LNCaP clone FGC (cell line): Measurements from ENCODE around the gene ABCG1.

Source experiments
- DNase-seq: peaks from one replicate; pipeline ENCODE4 v3.0.0-alpha.2; 2011; ENCODE audit warnings: low read depth
- H3K4me3 ChIP-seq: 2 replicates; pipeline ENCODE4 v1.5.1; 2011; ENCODE audit warnings: mild to moderate bottlenecking, low read depth, low read length, control low read depth
- TF ChIP-seq, protein P1 (sequence below): IDR thresholded peaks from 2 replicates; pipeline ENCODE4 v1.5.1; 2012; ENCODE audit warnings: mild to moderate bottlenecking; ENCODE audit not compliant: control insufficient read depth, insufficient read depth; ENCODE audit errors: extremely low read depth

The ABCG1 gene

DNA sequence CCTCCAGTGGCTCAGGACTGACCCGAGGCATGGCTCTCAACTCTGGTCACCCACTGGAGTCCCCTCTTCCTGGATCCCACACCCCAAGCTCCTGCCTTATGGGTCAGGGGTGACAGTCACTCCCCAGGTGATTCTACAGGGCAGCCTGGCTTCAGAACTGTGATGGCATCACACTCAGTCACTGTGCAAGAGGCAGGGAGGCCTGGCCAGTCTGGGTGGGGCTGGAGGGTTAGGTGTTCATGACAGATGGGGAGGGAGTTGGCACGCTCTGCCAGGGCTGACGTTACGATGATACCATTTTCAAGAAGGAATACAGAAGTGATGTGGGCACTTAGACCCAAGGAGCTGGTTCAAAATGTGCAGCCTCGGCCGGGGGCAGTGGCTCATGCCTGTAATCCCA is 25.2 kb upstream of the ABCG1 start:
- no peak for DNase-seq
- TF ChIP-seq, protein P1, sequence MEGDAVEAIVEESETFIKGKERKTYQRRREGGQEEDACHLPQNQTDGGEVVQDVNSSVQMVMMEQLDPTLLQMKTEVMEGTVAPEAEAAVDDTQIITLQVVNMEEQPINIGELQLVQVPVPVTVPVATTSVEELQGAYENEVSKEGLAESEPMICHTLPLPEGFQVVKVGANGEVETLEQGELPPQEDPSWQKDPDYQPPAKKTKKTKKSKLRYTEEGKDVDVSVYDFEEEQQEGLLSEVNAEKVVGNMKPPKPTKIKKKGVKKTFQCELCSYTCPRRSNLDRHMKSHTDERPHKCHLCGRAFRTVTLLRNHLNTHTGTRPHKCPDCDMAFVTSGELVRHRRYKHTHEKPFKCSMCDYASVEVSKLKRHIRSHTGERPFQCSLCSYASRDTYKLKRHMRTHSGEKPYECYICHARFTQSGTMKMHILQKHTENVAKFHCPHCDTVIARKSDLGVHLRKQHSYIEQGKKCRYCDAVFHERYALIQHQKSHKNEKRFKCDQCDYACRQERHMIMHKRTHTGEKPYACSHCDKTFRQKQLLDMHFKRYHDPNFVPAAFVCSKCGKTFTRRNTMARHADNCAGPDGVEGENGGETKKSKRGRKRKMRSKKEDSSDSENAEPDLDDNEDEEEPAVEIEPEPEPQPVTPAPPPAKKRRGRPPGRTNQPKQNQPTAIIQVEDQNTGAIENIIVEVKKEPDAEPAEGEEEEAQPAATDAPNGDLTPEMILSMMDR = no peak
- H3K4me3 ChIP-seq = no peak overlapping the region

DNA sequence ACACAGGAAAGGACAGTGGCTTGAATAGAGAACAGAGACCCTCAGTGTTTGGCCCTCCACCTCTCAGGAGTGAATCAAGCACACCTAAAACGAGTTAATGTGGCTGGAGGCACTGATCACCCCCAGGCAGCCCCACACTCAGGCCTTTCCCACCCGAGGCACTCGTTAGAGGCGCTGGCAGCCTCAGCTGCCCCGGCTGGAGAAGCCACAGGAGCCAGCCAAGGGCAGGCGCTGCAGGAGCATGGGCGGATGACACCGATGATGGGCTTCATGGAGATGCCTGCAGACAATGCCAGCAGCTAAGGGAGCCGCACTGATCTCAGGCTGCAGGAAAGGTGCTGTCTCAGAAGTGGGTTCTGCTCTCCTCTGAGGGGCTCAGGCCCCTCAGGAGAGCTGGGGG is 24.1 kb upstream of the ABCG1 start:
- TF ChIP-seq, protein P1 = no peak
- DNase-seq = no peak
- H3K4me3 ChIP-seq = no peak overlapping the region

DNA sequence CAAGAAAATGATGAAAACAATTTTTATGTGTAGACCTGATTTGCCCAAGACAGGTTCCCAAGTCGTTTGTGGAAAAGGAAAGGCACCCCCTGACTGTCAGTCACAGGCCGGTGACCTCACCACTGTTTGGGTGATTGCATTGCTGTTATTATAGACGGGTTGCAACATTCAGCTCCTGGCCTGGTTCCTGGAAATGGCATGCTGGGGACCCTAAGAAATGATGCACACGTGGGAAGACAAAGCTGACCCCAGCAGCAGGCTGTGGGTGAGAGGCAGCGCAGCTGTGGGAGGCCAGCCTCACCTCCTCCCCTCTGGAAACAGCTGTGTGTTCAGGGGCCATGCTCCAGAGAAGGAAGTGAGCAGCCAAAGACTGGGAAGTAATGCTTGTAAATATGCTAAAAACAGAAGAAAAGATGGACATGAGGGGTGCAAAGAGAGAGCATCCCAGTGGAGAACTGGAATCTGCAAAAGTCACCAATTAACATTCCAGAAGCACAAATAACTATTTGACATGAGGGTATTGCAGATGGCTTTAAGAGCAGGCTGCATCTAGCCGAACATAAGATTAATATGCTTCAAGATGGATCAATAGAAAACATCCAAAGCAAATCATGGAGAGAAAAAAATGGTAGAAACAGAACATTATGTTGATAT is 23.4 kb upstream of the ABCG1 start:
- no peak for DNase-seq
- TF ChIP-seq, protein P1 = no peak
- no peak overlapping the region for H3K4me3 ChIP-seq

DNA sequence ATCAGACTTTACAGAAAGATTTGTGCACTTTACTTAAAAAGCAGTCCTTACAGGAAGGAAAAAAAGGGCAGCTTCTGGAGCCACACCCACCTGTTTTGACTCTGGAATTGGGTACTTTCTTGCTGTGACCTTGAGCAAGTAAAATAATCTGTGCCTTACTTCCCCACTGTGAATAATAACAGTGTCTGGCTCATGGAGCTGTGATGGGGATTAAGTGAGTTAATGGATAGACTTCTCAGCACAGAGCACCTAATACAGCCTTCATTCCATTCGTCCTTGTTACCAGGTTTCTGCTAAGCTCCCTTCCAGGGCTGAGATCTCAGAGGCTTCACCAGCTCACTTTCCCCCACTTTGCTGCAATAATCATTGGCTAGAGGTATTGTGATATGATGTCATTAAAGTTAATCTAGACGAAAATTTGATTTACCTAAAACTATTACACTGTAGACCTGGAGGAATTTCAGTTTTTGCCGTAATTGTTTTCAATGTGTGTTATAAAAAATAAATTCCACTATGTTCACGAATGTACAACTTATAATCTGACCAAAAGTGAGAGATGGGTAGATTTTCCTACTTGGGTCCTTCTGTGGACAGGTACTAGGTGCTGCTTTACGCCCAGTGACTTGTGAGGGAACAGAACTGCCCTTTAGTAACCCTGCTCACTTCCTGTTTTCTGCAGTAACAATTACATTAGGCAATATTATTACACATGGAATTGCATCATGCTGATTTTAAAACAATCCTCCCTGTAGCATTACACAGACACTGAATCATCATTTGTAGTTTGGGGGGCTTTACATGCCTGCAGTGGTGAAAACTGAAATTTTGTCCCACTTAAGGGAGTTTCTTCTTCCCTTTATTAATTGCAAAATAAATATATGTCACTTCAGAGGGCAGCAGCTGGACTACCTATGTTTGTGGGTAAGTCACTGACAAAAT is 19.7 kb upstream of the ABCG1 start:
- H3K4me3 ChIP-seq = no peak overlapping the region
- no peak for DNase-seq
- TF ChIP-seq, protein P1 = no peak

DNA sequence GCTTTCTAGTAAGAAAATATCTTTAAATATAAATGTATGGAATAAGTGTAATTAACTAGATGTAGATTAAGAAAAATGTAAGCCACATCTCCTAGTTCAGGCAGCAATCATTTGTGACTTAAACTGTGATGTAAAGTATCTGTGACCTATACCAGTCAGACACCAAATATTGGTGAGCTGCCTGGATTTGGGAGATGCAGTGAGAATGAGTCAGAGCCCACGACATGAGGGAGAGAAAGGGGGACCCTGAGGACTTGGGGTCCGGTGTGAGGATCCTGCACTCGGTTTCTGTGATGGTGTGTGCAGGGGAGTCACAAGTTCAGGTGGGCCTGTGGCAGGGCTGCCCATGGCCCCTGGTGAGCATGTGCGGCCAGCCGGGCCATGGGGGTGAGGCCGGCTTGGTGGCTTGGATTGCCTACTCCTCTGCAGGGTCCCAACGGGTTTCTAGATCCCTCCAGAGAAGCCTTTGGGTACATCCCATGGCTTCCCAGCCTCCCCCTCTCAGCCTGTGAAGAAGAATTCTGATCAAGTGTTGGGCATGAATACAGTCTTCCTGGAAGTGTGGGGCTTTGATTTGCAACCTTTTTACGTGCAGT is 19.0 kb upstream of the ABCG1 start:
- no peak overlapping the region for H3K4me3 ChIP-seq
- TF ChIP-seq, protein P1 = no peak
- no peak for DNase-seq

DNA sequence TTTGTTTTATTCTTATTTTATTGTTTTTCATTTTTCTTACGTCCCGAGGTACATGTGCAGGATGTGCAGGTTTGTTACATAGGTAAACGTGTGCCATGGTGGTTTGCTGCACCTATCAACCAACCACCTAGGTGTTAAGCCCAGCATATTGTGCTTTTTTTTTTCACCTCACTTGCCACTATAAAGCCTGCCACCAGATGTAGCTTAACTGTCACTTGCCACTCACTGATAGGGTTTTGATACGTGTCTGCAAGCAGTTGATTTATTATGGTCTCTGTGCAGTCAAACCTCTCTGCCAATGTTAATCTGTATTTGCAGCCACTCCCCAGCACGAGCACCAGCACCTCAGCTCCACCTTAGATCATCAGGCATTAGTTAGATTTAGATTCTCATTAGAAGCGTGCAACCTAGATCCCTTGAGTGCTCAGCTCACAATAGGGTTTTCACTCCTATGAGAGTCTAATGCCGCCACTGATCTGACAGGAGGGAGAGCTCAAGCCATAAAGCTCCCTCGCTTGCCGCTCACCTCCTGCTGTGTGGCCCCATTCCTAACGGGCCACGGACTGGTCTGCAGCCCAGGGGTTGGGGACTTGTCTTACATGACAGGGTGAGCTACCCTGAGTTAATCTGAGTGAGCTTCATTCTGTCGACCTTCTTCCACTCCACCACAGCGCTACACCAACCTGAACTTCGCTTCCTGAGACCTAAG is 17.9 kb upstream of the ABCG1 start:
- TF ChIP-seq, protein P1 = no peak
- H3K4me3 ChIP-seq = no peak overlapping the region
- no peak for DNase-seq
